Measurements from ENCODE around the gene CEP170B.

DNA sequence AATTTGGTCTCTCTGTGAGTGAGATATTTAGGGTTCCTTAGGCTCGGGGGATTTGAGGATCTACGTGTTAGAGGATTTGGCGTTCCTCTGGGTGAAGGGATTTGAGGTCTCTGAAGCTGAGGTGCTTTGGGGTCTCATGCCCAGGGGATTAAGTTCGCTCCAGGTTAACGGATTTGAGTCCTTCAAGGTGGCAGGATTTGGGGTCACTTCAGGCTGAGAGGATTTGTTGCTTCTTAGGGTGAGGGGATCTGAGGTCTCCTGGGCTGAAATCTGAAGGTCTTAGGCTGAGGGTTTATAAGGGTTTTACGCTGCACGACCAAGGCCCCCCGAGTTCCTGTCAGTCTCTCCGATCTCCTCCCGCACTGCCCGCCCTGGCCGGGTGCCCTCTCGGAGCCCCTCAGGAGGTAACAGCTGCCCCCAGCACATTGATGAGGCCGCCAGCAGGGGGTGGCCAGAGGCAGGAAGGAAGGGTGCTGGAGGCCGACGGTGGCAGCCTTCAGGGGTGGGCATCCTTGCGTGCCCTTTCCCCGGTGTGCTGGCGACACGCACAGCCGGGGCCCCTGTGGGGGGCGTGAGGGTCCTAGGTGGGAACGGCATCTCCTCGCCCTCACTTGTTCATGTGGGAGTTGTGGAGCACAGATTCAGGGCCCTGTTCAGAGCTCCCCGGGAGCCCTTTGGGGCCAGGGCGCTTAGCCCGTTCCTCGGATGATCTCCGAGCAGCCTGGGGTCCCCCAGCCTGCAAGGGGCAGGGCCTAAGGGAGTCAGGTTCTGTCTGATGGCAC, 14.3 kb downstream of the CEP170B start:
- TF ChIP-seq YY1 (IDR thresholded peaks at IDR 0.05; ENCODE audit: insufficient read depth, insufficient read length): no peak
- TF ChIP-seq ZNF274 (IDR thresholded peaks at IDR 0.05; ENCODE audit: low read depth, low read length): no peak
